HG03378 (cell line): Measurements from ENCODE around the gene MAU2.

Experiments
- ATAC-seq: cut with Tn5 transposase; IDR thresholded peaks from one replicate; pipeline ENCODE4 v1.9.1; 2021; ENCODE audit warnings: mild to moderate bottlenecking, moderate library complexity; ENCODE audit not compliant: unreplicated experiment

Gene MAU2

GRCh38 chr19:19406878-19407632, 86.4 kb downstream of the MAU2 start:
- no peak for ATAC-seq

GRCh38 chr19:19407633-19407930, 87.0 kb downstream of the MAU2 start:
- no peak for ATAC-seq
